ENCODE data around the gene EN2.

EN2 gene

DNA sequence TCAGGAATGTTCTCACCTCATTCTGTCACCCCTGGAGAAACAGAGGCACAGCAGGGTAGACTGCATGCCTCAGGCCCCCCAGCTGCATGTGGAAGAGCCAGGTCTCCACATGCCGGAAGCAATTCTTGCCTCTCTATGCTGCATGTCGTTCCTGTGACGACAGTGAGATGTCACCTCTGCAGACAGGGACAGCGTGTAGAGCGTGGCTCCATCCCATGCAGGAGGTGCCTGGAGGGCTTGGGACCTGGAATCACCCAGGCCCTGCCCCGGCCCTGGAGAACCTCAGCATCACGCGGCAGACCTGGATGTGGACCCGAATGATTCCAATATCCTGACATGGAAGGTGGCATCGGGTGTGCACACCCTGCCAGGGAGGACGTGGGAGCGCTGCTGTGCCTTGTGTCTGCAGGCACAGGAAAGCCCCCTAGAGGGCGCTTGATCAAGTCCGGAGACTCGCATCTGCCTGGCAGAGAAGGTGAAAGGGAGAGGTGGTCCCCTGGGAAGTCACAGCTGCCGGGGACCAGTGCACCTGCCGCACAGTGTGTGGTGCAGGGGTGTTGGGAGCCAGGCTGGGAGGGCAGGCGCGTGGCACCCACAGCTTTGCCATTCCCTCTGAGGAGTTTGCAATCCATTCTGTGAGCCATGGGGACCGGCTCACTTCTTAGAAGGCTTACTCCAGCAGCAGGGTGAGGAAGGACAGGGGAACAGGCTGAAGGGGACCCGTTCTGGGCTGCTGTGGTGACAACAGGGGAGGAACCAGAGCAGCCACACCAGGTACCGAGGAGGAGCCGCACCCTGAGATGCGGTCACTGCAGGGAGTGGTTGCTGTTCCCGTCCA lies 45.3 kb upstream of the EN2 start:
- DNase-seq (ENCODE audit: low spot score), result peak; percentile 88
- TF ChIP-seq, protein P1, sequence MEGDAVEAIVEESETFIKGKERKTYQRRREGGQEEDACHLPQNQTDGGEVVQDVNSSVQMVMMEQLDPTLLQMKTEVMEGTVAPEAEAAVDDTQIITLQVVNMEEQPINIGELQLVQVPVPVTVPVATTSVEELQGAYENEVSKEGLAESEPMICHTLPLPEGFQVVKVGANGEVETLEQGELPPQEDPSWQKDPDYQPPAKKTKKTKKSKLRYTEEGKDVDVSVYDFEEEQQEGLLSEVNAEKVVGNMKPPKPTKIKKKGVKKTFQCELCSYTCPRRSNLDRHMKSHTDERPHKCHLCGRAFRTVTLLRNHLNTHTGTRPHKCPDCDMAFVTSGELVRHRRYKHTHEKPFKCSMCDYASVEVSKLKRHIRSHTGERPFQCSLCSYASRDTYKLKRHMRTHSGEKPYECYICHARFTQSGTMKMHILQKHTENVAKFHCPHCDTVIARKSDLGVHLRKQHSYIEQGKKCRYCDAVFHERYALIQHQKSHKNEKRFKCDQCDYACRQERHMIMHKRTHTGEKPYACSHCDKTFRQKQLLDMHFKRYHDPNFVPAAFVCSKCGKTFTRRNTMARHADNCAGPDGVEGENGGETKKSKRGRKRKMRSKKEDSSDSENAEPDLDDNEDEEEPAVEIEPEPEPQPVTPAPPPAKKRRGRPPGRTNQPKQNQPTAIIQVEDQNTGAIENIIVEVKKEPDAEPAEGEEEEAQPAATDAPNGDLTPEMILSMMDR (IDR thresholded peaks at IDR 0.05; ENCODE audit: borderline replicate concordance, control extremely low read depth, extremely low read depth, insufficient read depth, missing control alignments), result peak; percentile 78
- in situ Hi-C loops (cut with MboI; ENCODE audit: low sequenced_read_pairs, unreplicated experiment), result no loop called here

DNA sequence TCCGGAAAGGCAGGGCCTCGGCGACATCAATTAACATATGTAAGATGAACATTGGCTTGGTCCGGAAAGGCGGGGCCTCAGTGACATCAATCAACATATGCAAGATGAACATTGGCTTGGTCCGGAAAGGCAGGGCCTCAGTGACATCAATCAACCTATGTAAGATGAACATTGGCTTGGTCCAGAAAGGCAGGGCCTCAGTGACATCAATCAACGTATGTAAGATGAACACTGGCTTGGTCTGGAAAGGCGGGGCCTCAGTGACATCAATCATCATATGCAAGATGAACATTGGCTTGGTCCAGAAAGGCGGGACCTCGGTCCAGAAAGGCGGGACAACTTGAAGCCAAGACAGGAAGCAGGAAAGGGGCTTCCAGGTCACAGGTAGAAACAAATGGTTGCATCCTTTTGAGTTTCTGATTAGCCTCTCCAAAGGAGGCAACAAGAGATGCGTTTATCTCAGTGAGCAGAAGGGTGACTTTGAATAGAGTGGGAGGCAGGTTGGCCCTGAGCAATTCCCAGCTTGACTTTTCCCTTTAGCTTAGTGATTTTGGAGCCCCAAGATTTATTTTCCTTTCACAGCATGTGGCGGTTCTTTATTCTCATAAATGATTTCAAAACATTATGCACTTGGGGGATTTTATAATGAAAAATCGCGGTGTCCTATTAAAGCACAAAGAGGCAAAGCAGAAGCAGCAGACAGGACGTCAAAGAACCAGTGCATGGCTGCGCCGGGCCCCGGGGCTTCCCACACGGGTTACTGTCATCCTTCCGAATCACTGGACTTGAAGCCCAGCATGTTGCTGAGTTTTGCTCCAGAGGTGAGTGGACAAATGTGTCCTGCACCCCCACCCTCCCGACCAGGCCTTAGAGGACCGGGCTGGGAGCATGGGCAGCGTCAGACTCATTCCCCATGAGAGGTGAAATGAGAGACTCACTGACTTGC lies 43.1 kb upstream of the EN2 start:
- TF ChIP-seq, protein P1 (IDR thresholded peaks at IDR 0.05; ENCODE audit: borderline replicate concordance, control extremely low read depth, extremely low read depth, insufficient read depth, missing control alignments), result no peak
- in situ Hi-C loops (cut with MboI; ENCODE audit: low sequenced_read_pairs, unreplicated experiment), result no loop called here
- no peak for DNase-seq (ENCODE audit: low spot score)

DNA sequence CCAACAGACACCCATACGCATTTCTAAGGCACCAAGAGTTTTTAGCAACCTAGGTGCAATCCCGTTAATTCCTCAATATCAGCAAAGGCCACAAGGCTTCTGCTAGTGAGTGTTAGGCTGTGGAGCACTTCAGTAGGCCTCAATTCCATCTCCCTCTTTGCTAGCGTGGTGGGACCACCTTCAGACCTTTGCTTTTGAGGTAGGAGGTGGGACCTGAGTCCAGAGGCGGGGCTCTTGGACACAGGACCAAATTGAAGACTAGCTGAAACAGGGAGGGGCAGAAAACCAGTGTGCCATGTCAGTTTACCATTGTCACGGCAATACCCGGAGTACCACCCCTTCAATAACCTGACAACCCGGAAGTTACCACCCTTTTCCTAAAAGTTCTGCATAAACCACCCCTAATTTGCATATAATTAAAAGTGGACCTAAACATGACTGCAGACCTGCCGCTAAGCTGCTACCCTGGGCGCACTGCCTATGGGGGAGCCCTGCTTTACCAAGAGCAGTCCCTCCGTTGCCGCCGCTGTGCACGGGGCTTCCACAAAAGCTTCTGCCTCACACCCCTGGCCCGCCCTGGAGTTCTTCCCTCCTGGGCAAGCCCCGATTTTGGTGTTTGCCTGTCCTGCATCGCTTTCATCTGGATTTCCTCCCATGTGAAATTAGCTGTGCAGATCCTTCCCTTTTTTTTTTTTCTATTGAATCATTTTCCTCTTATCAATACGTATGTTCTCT lies 41.1 kb upstream of the EN2 start:
- no peak for DNase-seq (ENCODE audit: low spot score)
- TF ChIP-seq, protein P1 (IDR thresholded peaks at IDR 0.05; ENCODE audit: borderline replicate concordance, control extremely low read depth, extremely low read depth, insufficient read depth, missing control alignments), result no peak
- in situ Hi-C loops (cut with MboI; ENCODE audit: low sequenced_read_pairs, unreplicated experiment), result no loop called here

DNA sequence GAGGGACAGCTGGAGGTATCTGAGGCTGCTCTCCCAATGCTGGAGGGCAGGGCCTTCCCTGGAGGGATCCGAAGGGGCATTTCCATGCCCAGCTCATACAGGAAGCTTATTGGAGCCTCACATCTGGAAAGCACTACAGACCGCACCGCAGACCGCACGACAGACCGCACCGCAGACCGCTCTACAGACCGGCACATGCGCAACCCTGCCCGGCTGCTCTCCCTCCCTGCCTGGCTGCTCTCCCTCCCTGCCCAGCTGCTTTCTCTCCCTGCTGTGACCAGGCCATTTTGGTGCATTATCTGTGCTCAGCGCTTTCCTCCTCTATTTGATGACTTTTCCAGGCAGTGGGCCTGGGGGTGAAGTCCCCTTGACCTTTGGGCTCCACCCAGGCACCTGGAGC lies 39.6 kb upstream of the EN2 start:
- DNase-seq (ENCODE audit: low spot score), result no peak
- in situ Hi-C loops (cut with MboI; ENCODE audit: low sequenced_read_pairs, unreplicated experiment), result no loop called here
- TF ChIP-seq, protein P1 (IDR thresholded peaks at IDR 0.05; ENCODE audit: borderline replicate concordance, control extremely low read depth, extremely low read depth, insufficient read depth, missing control alignments), result no peak

DNA sequence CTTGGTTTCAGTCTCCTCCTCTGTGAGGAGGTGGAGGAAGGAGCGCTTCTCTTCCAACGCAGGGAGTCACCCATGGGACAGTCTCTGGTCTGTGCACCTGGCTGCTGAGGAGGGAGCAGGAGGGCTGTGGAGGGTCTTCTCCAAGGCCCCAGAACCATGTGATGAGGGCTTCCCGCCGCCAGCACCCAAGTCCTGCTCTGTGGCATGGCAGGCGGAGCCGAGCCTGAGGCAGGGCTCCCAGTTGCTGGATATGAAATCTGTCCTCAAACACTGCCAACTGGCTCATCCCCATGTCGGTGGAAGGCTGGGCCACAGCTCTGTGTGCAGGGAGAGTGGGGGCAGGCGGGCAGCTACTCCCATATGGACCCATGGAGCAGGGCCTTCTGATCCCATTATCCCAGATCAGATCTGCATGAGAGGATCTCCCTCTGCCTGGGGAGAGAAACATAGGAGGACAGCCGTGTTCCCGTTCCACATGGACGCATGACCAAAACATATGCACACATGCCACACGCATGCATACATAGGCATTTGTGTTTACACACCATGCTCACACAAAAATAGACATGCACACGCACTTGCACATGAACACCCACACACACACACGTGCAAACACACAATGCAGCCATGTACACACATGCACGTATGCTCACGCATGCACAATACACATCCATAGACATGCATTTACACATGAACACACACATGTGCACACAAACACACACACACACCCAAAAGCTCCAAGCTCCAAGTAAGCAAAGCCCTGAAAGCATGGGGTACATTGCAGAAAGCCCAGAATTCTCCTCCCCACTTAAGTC lies 38.8 kb upstream of the EN2 start:
- TF ChIP-seq, protein P1 (IDR thresholded peaks at IDR 0.05; ENCODE audit: borderline replicate concordance, control extremely low read depth, extremely low read depth, insufficient read depth, missing control alignments), result no peak
- in situ Hi-C loops (cut with MboI; ENCODE audit: low sequenced_read_pairs, unreplicated experiment), result no loop called here
- no peak for DNase-seq (ENCODE audit: low spot score)

Measured in GM13976 (cell line).